GM18498 (cell line): ENCODE results near the gene KCNT1.

Source experiments
- ATAC-seq: cut with Tn5 transposase; IDR thresholded peaks from one replicate; pipeline ENCODE4 v1.9.1; 2021; ENCODE audit warnings: mild to moderate bottlenecking, moderate library complexity; ENCODE audit not compliant: unreplicated experiment

Gene KCNT1

GRCh38 chr9:135724186-135724787, 22.3 kb downstream of the KCNT1 start:
- no peak for ATAC-seq

- no peak for ATAC-seq
These were observed 24.3 kb downstream of the KCNT1 start for GRCh38 chr9:135726138-135726853.

GRCh38 chr9:135727257-135727875, 25.4 kb downstream of the KCNT1 start:
- no peak for ATAC-seq

- no peak for ATAC-seq
These were observed 26.6 kb downstream of the KCNT1 start for GRCh38 chr9:135728436-135729110.

GRCh38 chr9:135729480-135729879, 27.5 kb downstream of the KCNT1 start:
- no peak for ATAC-seq

GRCh38 chr9:135731454-135731853, 29.5 kb downstream of the KCNT1 start:
- no peak for ATAC-seq

- no peak for ATAC-seq
These were observed 30.7 kb downstream of the KCNT1 start for GRCh38 chr9:135732569-135733257.

GRCh38 chr9:135734616-135735144, 32.7 kb downstream of the KCNT1 start:
- ATAC-seq = no peak

- no peak for ATAC-seq
These were observed 34.4 kb downstream of the KCNT1 start for GRCh38 chr9:135736272-135736978.

- ATAC-seq = no peak
These were observed 35.2 kb downstream of the KCNT1 start for GRCh38 chr9:135736979-135737839.

GRCh38 chr9:135737840-135738521, 36.0 kb downstream of the KCNT1 start:
- ATAC-seq = no peak

GRCh38 chr9:135739271-135740220, 37.6 kb downstream of the KCNT1 start:
- no peak for ATAC-seq

GRCh38 chr9:135741276-135742219, 39.6 kb downstream of the KCNT1 start:
- no peak for ATAC-seq

GRCh38 chr9:135743021-135743420, 41.0 kb downstream of the KCNT1 start:
- ATAC-seq = no peak

GRCh38 chr9:135743546-135744332, 41.8 kb downstream of the KCNT1 start:
- no peak for ATAC-seq
